Measurements from ENCODE around the gene GNG11. TPM values are rescaled to one million over a fixed set of nuclear protein-coding genes. Genes with fewer than 3 reads are reported as not detected.

GNG11 gene
- total RNA-seq, 2 donors from 2014 or later = 6.1 to 8.9 TPM

DNA sequence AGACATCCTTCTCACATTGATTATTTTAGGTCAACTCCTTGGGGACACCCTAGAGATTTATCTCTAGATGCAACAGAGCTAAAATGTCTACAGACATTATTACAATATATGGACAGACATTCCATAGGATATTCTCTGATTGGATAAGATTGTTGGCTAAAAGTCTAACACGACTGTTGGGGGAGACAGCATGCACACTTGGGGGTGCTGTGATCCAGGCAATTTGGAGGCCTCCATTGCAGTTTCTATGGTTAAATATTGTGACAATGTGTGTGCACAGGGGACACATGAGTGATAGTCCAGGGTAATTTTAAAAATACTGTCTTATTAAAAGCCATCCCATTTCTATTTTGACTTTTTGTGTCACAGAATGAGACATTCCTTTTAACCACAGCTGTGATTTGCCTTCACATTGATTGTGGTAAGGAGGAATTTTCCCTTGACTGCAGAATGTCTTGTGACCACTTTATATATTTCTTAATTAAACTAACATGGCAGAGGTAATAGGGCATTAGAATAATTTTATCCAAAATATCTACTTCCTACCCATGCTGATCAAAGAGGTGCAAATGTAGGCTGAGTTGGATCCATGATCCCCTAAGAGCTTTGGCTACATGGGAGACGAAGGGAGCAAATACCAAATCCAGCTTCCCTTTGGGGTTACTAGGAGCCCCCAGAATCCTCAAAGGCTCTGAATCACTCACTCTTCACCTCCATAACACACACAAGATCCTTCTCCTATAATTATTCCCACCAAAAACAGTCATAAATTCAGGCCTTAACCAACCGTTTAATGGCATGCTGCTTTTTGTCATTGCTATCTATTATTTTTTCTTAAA is 38.2 kb upstream of the GNG11 start:
- intact Hi-C loops (cut with DNase I) = no loop called here
- no peak for DNase-seq (ENCODE audit: low spot score)
- Histone ChIP-seq H3K4me3 (no peak overlapping the region), H3K4me1 (replicated peaks) (no peaks in the 10 kb centered on the region), H3K27ac (no peak overlapping the region), H3K9me3 (no peaks in the 10 kb centered on the region), H3K36me3 (no peaks in the 10 kb centered on the region), H3K27me3 (replicated peaks; ENCODE audit: insufficient read depth) (no peaks in the 10 kb centered on the region)
- 82% methylated on average over 3 of the region's 3 CpGs for WGBS
- no peak for TF ChIP-seq POLR2A (IDR thresholded peaks at IDR 0.05)
- TF ChIP-seq, protein P1, sequence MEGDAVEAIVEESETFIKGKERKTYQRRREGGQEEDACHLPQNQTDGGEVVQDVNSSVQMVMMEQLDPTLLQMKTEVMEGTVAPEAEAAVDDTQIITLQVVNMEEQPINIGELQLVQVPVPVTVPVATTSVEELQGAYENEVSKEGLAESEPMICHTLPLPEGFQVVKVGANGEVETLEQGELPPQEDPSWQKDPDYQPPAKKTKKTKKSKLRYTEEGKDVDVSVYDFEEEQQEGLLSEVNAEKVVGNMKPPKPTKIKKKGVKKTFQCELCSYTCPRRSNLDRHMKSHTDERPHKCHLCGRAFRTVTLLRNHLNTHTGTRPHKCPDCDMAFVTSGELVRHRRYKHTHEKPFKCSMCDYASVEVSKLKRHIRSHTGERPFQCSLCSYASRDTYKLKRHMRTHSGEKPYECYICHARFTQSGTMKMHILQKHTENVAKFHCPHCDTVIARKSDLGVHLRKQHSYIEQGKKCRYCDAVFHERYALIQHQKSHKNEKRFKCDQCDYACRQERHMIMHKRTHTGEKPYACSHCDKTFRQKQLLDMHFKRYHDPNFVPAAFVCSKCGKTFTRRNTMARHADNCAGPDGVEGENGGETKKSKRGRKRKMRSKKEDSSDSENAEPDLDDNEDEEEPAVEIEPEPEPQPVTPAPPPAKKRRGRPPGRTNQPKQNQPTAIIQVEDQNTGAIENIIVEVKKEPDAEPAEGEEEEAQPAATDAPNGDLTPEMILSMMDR (IDR thresholded peaks at IDR 0.05) = no peak
- no peak for TF ChIP-seq POLR2AphosphoS5 (IDR thresholded peaks at IDR 0.05)

DNA sequence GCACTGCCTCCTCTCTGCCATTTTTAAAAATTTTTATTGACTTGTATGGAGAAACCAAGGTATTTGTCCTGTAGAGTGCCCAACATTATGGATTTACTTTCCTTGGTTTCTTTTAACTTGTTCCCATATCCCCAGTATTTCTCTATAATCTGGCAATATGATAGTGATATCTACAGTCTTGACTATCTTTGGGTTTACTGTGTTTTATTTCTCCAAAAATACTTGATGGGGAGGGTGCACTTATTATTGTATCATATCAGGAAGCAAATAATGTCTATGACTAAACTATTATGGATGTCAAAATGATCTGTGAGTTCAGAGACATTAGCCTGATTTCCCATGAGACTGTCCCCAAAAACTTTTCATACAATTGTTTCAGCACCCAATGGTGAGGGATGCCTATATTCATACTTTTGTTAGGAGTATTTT is 37.6 kb upstream of the GNG11 start:
- intact Hi-C loops (cut with DNase I) = no loop called here

GRCh38 chr7:93884541-93884940 is 37.0 kb upstream of the GNG11 start:
- no peaks in the 10 kb centered on the region for H3K36me3 ChIP-seq
- 79% methylated on average over 1 of the region's 1 CpG for WGBS
- no peak for DNase-seq (ENCODE audit: low spot score)
- no peak overlapping the region for H3K4me3 ChIP-seq
- TF ChIP-seq POLR2A (IDR thresholded peaks at IDR 0.05) = no peak
- TF ChIP-seq, protein P1 (IDR thresholded peaks at IDR 0.05) = no peak
- TF ChIP-seq POLR2AphosphoS5 (IDR thresholded peaks at IDR 0.05) = no peak
- H3K27ac ChIP-seq = no peak overlapping the region
- H3K27me3 ChIP-seq (replicated peaks; ENCODE audit: insufficient read depth) = no peaks in the 10 kb centered on the region
- no peaks in the 10 kb centered on the region for H3K4me1 ChIP-seq (replicated peaks)
- intact Hi-C loops (cut with DNase I) = no loop called here
- H3K9me3 ChIP-seq = no peaks in the 10 kb centered on the region

More for the DNA sequence above, 37.6 kb upstream of the GNG11 start:
- no peak overlapping the region for H3K4me3 ChIP-seq
- no peaks in the 10 kb centered on the region for H3K4me1 ChIP-seq (replicated peaks)
- no peaks in the 10 kb centered on the region for H3K27me3 ChIP-seq (replicated peaks; ENCODE audit: insufficient read depth)
- TF ChIP-seq, protein P1 (IDR thresholded peaks at IDR 0.05) = no peak
- no peak for TF ChIP-seq POLR2A (IDR thresholded peaks at IDR 0.05)
- DNase-seq (ENCODE audit: low spot score) = no peak
- H3K36me3 ChIP-seq = no peaks in the 10 kb centered on the region
- H3K27ac ChIP-seq = no peak overlapping the region
- no peaks in the 10 kb centered on the region for H3K9me3 ChIP-seq

DNA sequence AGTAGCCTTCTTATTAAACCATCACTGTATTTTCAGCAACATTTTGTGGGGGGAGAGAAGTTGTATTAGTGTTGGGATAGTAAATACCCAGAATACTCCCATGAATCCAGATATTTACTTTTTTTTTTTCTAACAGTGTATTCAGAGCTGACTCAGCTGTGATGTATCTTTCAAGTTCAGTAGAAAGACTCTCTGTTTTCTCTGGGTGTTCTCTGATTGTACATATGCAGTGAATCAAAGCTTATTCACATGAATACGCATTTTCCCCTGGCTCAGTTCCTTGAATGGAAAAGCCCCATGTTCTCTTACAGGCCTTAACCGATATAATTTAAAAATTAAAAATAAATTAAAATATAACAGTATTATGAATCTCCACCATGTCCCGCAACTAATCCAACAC is 32.3 kb upstream of the GNG11 start:
- no peak for DNase-seq (ENCODE audit: low spot score)
- no peak for TF ChIP-seq POLR2A (IDR thresholded peaks at IDR 0.05)
- TF ChIP-seq, protein P1 (IDR thresholded peaks at IDR 0.05) = no peak
- no peak for TF ChIP-seq POLR2AphosphoS5 (IDR thresholded peaks at IDR 0.05)
- no peaks in the 10 kb centered on the region for H3K4me1 ChIP-seq (replicated peaks)
- H3K27me3 ChIP-seq (replicated peaks; ENCODE audit: insufficient read depth) = no peaks in the 10 kb centered on the region
- no peaks in the 10 kb centered on the region for H3K36me3 ChIP-seq
- no peaks in the 10 kb centered on the region for H3K9me3 ChIP-seq
- 95% methylated on average over 3 of the region's 3 CpGs for WGBS
- intact Hi-C loops (cut with DNase I) = no loop called here
- no peak overlapping the region for H3K4me3 ChIP-seq
- no peak overlapping the region for H3K27ac ChIP-seq

DNA sequence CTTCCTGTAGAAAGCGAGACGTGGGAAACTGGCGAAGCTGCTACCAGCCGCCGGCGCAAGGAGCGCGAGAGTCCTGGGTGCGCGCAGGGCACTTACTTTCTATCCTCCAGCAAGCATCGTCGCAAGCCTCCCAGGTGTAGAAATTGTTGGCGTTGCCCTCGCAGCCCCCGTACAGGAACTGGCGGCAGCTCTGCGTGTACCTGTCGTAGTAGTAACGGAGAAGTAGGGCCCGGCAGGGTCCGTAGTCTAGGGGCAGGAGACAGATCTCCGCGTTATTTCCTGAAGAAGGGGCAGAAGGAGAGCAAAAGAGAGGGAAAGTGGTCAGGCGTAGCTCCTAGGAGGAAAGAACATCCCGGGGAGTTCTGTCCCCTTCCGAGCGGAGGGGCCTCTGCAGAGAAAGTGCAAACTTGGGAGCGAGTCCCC is 31.5 kb upstream of the GNG11 start:
- intact Hi-C loops (cut with DNase I) = no loop called here
- Histone ChIP-seq H3K27me3 (replicated peaks; ENCODE audit: insufficient read depth) (no peaks in the 10 kb centered on the region), H3K36me3 (no peaks in the 10 kb centered on the region), H3K4me1 (replicated peaks) (no peaks in the 10 kb centered on the region), H3K9me3 (no peaks in the 10 kb centered on the region), H3K27ac (no peak overlapping the region), H3K4me3 (peak overlapping the region; percentile 33 to 39)
- TF ChIP-seq, protein P1 (IDR thresholded peaks at IDR 0.05) = no peak
- TF ChIP-seq POLR2AphosphoS5 (IDR thresholded peaks at IDR 0.05) (no peak), POLR2A (IDR thresholded peaks at IDR 0.05) (no peak)
- peak; percentile 6 for DNase-seq (ENCODE audit: low spot score)
- WGBS = 1% methylated on average over 28 of the region's 28 CpGs
